Measurements from ENCODE around the gene NFIC.

- no peak for TF ChIP-seq CTCF (conservative IDR thresholded peaks at IDR 0.05; ENCODE audit: low read length)
- TF ChIP-seq EZH2phosphoT487 (IDR thresholded peaks at IDR 0.05; ENCODE audit: borderline replicate concordance, low read depth, low read length) = no peak
Measured at GRCh38 chr19:3507371-3508120, 141.2 kb downstream of the NFIC start.
